GM13977 (cell line): Measurements from ENCODE around the gene COL8A2.

Source experiments
- DNase-seq: peaks from one replicate; pipeline ENCODE4 v3.0.0; 2012; ENCODE audit warnings: low spot score
- CTCF ChIP-seq: IDR thresholded peaks from 2 replicates; pipeline ENCODE4 v1.5.1; 2012; ENCODE audit warnings: mild to moderate bottlenecking, control low read depth; ENCODE audit not compliant: insufficient read depth; ENCODE audit errors: extremely low read depth, missing control alignments
- in situ Hi-C: fragments of 300-500 bp; cut with MboI; formaldehyde crosslinking; loops from one replicate; pipeline ENCODE4 v1.12.0; 2022; ENCODE audit warnings: low sequenced_read_pairs, low pct_unique_long_range_greater_than_20kb, mixed read lengths, inconsistent platforms; ENCODE audit not compliant: unreplicated experiment

The COL8A2 gene

GRCh38 chr1:36085686-36086526 lies 39.1 kb downstream of the COL8A2 start:
- TF ChIP-seq CTCF, result no peak
- DNase-seq, result no peak
- in situ Hi-C loops, result no loop called here

- no peak for TF ChIP-seq CTCF
- DNase-seq, result no peak
- in situ Hi-C loops, result no loop called here
Measured at GRCh38 chr1:36085126-36085525, 39.9 kb downstream of the COL8A2 start.

DNA sequence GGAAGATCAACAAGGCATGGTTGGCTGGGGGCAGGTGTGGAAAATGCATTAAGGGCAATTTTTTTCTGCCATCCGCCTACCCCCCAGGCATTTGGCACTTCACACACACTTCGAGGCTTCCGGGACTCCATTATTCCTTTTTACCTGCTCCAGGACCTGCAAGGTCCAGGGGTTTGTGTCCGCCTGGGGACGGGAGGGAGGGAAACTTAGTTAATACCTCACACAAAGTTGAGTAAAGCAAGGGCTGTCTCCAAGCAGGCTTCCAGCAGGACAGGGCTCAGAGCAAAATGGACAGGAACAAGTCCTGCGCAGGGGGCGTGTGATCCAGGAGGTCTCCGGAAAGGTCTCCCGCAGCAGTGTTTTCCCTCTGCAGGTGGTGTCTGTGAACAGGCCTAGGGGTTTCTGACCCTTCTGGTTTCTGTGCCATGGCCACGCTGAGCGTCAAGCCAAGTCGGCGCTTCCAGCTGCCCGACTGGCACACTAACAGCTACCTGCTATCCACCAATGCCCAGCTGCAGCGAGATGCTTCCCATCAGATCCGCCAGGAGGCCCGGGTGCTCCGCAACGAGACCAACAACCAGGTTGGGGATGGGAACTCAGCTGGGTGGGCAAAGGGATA lies 40.4 kb downstream of the COL8A2 start:
- no peak for DNase-seq
- in situ Hi-C loops, result no loop called here
- no peak for TF ChIP-seq CTCF

DNA sequence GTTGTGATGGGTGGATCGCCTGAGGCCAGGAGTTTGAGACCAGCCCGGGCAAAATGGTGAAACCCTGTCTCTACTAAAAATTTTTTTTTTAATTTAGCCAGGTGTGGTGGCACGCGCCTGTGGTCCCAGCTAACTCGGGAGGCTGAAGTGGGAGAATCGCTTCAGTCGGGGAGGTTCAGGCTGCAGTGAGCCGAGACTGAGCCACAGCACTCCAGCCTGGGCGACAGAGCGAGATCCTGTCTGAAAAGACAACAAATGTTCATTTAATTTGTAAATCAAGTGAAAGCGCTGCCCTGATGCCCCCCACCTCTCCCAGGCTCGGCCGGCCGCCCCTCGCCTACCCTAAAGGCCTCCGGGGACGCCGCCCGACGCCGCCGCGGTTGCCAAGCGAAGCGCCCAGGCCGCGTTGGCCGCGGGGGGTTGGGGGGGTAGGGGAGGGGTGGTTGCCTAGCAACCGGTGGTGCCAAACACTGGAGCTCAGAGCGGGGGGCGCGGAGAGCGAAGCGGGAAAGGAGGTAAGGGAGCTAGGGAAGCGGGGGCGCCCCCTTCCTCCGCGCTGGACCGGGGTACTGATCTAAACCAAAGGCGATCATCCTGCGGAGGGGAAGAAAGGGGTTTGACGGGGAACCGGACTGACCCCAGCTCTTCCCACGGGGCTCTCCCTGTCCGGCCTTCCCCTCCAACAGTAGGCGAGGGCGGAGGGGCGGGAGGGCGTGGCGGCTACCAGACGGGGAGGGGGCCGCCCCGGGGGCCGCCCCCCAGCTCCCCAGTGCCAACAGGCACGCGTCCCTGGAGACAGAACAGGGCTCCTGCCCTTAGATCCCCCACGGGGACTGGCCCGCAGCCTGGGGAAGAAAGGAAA lies 41.2 kb downstream of the COL8A2 start, which contains the start of gene TEKT2:
TSS of gene TEKT2 (plus strand) at position 460 of the 862 bp plus-strand sequence. CDS start 828 bp downstream, outside the sequence.
- in situ Hi-C loops, result no loop called here
- peak; percentile 70 for DNase-seq
- no peak for TF ChIP-seq CTCF

GRCh38 chr1:36083219-36083618 lies 41.8 kb downstream of the COL8A2 start:
- no peak for DNase-seq
- no peak for TF ChIP-seq CTCF
- in situ Hi-C loops, result no loop called here

- TF ChIP-seq CTCF, result no peak
- in situ Hi-C loops, result no loop called here
- DNase-seq, result no peak
Measured at GRCh38 chr1:36081926-36082485, 43.0 kb downstream of the COL8A2 start.
